ENCODE results near the gene TAS2R10. TPM values are rescaled to one million over a fixed set of nuclear protein-coding genes. Genes with fewer than 3 reads are reported as not detected.

Gene TAS2R10
- total RNA-seq, 4 donors from 2014 or later, result 0.40 to 0.42 TPM; not detected in 2

GRCh38 chr12:10849425-10849878 is 23.3 kb upstream of the TAS2R10 start, which contains the start of gene PRR4:
Gene PRR4, minus strand, starts transcription at chr12:10849475. Its CDS starts 38 bp downstream, at chr12:10849437.
- TF ChIP-seq POLR2AphosphoS5 (IDR thresholded peaks at IDR 0.05) (no peak), EP300 (IDR thresholded peaks at IDR 0.05) (no peak), CTCF (IDR thresholded peaks at IDR 0.05) (no peak), POLR2A (IDR thresholded peaks at IDR 0.05; ENCODE audit: low read depth) (no peak)
- no peaks in the 10 kb centered on the region for H3K27me3 ChIP-seq
- DNase-seq (ENCODE audit: extremely low spot score), result no peak
- H3K27ac ChIP-seq (replicated peaks in 1 of 4), result no peak within 1 kb of the TSS
- peaks cover 0 to 22% (median 11%) of the 10 kb centered on the region in 4 donors for H3K36me3 ChIP-seq
- WGBS, result 83% methylated on average over 4 of the region's 4 CpGs
- intact Hi-C loops (cut with DNase I), result no loop called here
- H3K4me1 ChIP-seq, result no peaks in the 10 kb centered on the region
- no peaks in the 10 kb centered on the region for H3K9me3 ChIP-seq
- H3K4me3 ChIP-seq, result no peak within 1 kb of the TSS

GRCh38 chr12:10847744-10848143 is 21.6 kb upstream of the TAS2R10 start:
- Histone ChIP-seq H3K36me3 (peaks cover 0 to 33% (median 11%) of the 10 kb centered on the region in 4 donors), H3K27me3 (no peaks in the 10 kb centered on the region), H3K9me3 (no peaks in the 10 kb centered on the region), H3K4me3 (no peak overlapping the region), H3K27ac (replicated peaks in 1 of 4) (no peak overlapping the region), H3K4me1 (no peaks in the 10 kb centered on the region)
- TF ChIP-seq EP300 (IDR thresholded peaks at IDR 0.05) (no peak), POLR2A (IDR thresholded peaks at IDR 0.05; ENCODE audit: low read depth) (no peak), CTCF (IDR thresholded peaks at IDR 0.05) (no peak), POLR2AphosphoS5 (IDR thresholded peaks at IDR 0.05) (no peak)
- 24% methylated on average over 2 of the region's 2 CpGs for WGBS
- no peak for DNase-seq (ENCODE audit: extremely low spot score)
- intact Hi-C loops (cut with DNase I), result no loop called here

GRCh38 chr12:10842862-10843261 is 16.7 kb upstream of the TAS2R10 start:
- Histone ChIP-seq H3K27ac (replicated peaks in 1 of 4) (no peak overlapping the region), H3K4me3 (no peak overlapping the region), H3K4me1 (no peaks in the 10 kb centered on the region), H3K9me3 (no peaks in the 10 kb centered on the region), H3K27me3 (no peaks in the 10 kb centered on the region), H3K36me3 (peaks cover 0 to 26% (median 7%) of the 10 kb centered on the region in 4 donors)
- intact Hi-C loops (cut with DNase I), result no loop called here
- WGBS, result 83% methylated on average over 2 of the region's 2 CpGs
- DNase-seq (ENCODE audit: extremely low spot score), result no peak
- TF ChIP-seq POLR2A (IDR thresholded peaks at IDR 0.05; ENCODE audit: low read depth) (no peak), EP300 (IDR thresholded peaks at IDR 0.05) (no peak), CTCF (IDR thresholded peaks at IDR 0.05) (no peak), POLR2AphosphoS5 (IDR thresholded peaks at IDR 0.05) (no peak)

- Histone ChIP-seq H3K4me1 (no peaks in the 10 kb centered on the region), H3K4me3 (no peak overlapping the region), H3K9me3 (peaks cover 0 to 8% (median 0%) of the 10 kb centered on the region in 4 donors), H3K27ac (replicated peaks in 1 of 4) (no peak overlapping the region), H3K36me3 (peaks cover 0 to 9% (median 0%) of the 10 kb centered on the region in 4 donors), H3K27me3 (no peaks in the 10 kb centered on the region)
- DNase-seq (ENCODE audit: extremely low spot score), result no peak
- WGBS, result 83% methylated on average over 3 of the region's 3 CpGs
- intact Hi-C loops (cut with DNase I), result no loop called here
- no peak for TF ChIP-seq POLR2AphosphoS5 (IDR thresholded peaks at IDR 0.05)
- TF ChIP-seq CTCF (IDR thresholded peaks at IDR 0.05), result no peak
- no peak for TF ChIP-seq POLR2A (IDR thresholded peaks at IDR 0.05; ENCODE audit: low read depth)
Observed at GRCh38 chr12:10838461-10838860, 12.3 kb upstream of the TAS2R10 start.

GRCh38 chr12:10829994-10830393 is 3.8 kb upstream of the TAS2R10 start:
- H3K27ac ChIP-seq (replicated peaks in 1 of 4), result no peak overlapping the region
- no peaks in the 10 kb centered on the region for H3K36me3 ChIP-seq
- H3K4me3 ChIP-seq, result no peak overlapping the region
- no peak for DNase-seq (ENCODE audit: extremely low spot score)
- TF ChIP-seq POLR2A (IDR thresholded peaks at IDR 0.05; ENCODE audit: low read depth) (no peak), EP300 (IDR thresholded peaks at IDR 0.05) (no peak), CTCF (IDR thresholded peaks at IDR 0.05) (no peak), POLR2AphosphoS5 (IDR thresholded peaks at IDR 0.05) (no peak)
- intact Hi-C loops (cut with DNase I), result no loop called here
- 94% methylated on average over 1 of the region's 1 CpG for WGBS
- H3K9me3 ChIP-seq, result no peaks in the 10 kb centered on the region
- no peaks in the 10 kb centered on the region for H3K4me1 ChIP-seq
- no peaks in the 10 kb centered on the region for H3K27me3 ChIP-seq

Data from esophagus muscularis mucosa (tissue), 4 donors.